ENCODE measurements around the gene COA3. TPM values are rescaled to one million over a fixed set of nuclear protein-coding genes. Genes with fewer than 3 reads are reported as not detected.
A peak's percentile ranks its signal among the peaks of the same experiment; 100 is the strongest.

Gene COA3
- total RNA-seq, 2 donors from 2014 or later = 34.3 to 36.1 TPM

GRCh38 chr17:42782166-42783061 is 16.1 kb downstream of the COA3 start:
- Histone ChIP-seq H3K4me3 (no peak overlapping the region), H3K27ac (no peak overlapping the region), H3K9me3 (no peaks in the 10 kb centered on the region), H3K36me3 (peaks cover 20% of the 10 kb centered on the region), H3K27me3 (replicated peaks; ENCODE audit: insufficient read depth) (peaks cover 9% of the 10 kb centered on the region), H3K4me1 (ENCODE audit: control insufficient read depth in 1 of 2, low read depth in 2 of 2) (peaks cover 3 to 21% of the 10 kb centered on the region in 2 donors)
- no peak for TF ChIP-seq CTCF (IDR thresholded peaks at IDR 0.05)
- DNase-seq (ENCODE audit: low spot score) (no peak), ATAC-seq (ENCODE audit: insufficient number of reproducible peaks, low FRiP score, low read depth) (no peak)

- no peak overlapping the region for H3K4me3 ChIP-seq
- H3K27me3 ChIP-seq (replicated peaks; ENCODE audit: insufficient read depth) = peaks cover 9% of the 10 kb centered on the region
- peaks cover 3 to 21% of the 10 kb centered on the region in 2 donors for H3K4me1 ChIP-seq (ENCODE audit: control insufficient read depth in 1 of 2, low read depth in 2 of 2)
- H3K9me3 ChIP-seq = no peaks in the 10 kb centered on the region
- DNase-seq (ENCODE audit: low spot score) = no peak
- peaks cover 26% of the 10 kb centered on the region for H3K36me3 ChIP-seq
- no peak for TF ChIP-seq CTCF (IDR thresholded peaks at IDR 0.05)
- ATAC-seq (ENCODE audit: insufficient number of reproducible peaks, low FRiP score, low read depth) = no peak
- no peak overlapping the region for H3K27ac ChIP-seq
These were observed 16.8 kb downstream of the COA3 start for GRCh38 chr17:42781639-42782165.

- Histone ChIP-seq H3K4me3 (peak overlapping the region; percentile 50), H3K27ac (no peak overlapping the region), H3K9me3 (no peaks in the 10 kb centered on the region), H3K36me3 (peaks cover 31% of the 10 kb centered on the region), H3K4me1 (ENCODE audit: control insufficient read depth in 1 of 2, low read depth in 2 of 2) (peaks cover 3 to 21% of the 10 kb centered on the region in 2 donors), H3K27me3 (replicated peaks; ENCODE audit: insufficient read depth) (peaks cover 9% of the 10 kb centered on the region)
- ATAC-seq (ENCODE audit: insufficient number of reproducible peaks, low FRiP score, low read depth) (no peak), DNase-seq (ENCODE audit: low spot score) (no peak)
- TF ChIP-seq CTCF (IDR thresholded peaks at IDR 0.05) = no peak
These were observed 17.5 kb downstream of the COA3 start for GRCh38 chr17:42780851-42781638.

- DNase-seq (ENCODE audit: low spot score) = no peak
- H3K27ac ChIP-seq = no peak within 1 kb of the TSS
- H3K27me3 ChIP-seq (replicated peaks; ENCODE audit: insufficient read depth) = peaks cover 9% of the 10 kb centered on the region
These were observed 18.3 kb downstream of the COA3 start, which contains the start of gene WNK4 for GRCh38 chr17:42779936-42780850. Gene WNK4, plus strand, starts transcription at chr17:42780610. Its CDS starts 89 bp downstream, at chr17:42780699.

More at GRCh38 chr17:42779936-42780850, 18.3 kb downstream of the COA3 start, which contains the start of gene WNK4:
- Histone ChIP-seq H3K4me3 (peak within 1 kb of the TSS; percentile 50), H3K36me3 (peaks cover 38% of the 10 kb centered on the region), H3K4me1 (ENCODE audit: control insufficient read depth in 1 of 2, low read depth in 2 of 2) (peaks cover 3 to 19% of the 10 kb centered on the region in 2 donors), H3K9me3 (no peaks in the 10 kb centered on the region)
- TF ChIP-seq CTCF (IDR thresholded peaks at IDR 0.05) = no peak
- no peak for ATAC-seq (ENCODE audit: insufficient number of reproducible peaks, low FRiP score, low read depth)

All from thoracic aorta (tissue), 2 donors.